ENCODE measurements around the gene IGF1. TPM values are rescaled to one million over a fixed set of nuclear protein-coding genes. Genes with fewer than 3 reads are reported as not detected.

Gene IGF1
- polyA plus RNA-seq, 1 of the 3 experiments (the other 2 are of a cell fraction): 0.07 TPM

DNA sequence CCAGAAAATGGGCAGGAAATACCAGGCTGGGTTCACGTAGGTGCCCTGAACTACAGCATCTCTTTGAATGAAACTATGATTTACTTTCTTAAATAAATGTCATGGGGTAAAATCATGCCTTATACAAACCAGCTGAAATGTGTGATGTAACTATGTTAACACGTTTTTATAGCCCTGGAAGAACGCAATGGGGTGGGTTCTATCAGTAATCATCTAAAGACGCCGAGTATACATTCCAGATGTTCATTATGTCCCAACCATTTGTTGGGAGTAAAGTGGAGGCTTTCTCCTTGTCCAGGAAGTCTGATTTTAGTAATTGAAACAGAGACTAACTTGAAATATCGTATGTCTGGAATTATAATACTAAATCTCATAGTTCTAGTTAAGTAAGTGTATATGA lies 16.2 kb upstream of the IGF1 start:
- ChIA-PET CTCF (interaction anchor here (2.4 kb wide), 1 partner anchor 12 kb away, joined by 11 read pairs; no protein-coding TSS in a partner anchor), POLR2A (no interaction called here)
- no peaks in the 10 kb centered on the region for H4K20me1 ChIP-seq (ENCODE audit: insufficient read depth)
- no peaks in the 10 kb centered on the region for H3K36me3 ChIP-seq (replicated peaks in 1 of 2; ENCODE audit: control insufficient read depth in 1 of 2, insufficient read depth in 2 of 2, low read length in 1 of 2)
- H3K4me1 ChIP-seq (ENCODE audit: control insufficient read depth in 1 of 2, insufficient read depth in 2 of 2, low read depth in 1 of 2, low read length in 1 of 2): no peaks in the 10 kb centered on the region
- no peaks in the 10 kb centered on the region for H3F3A ChIP-seq (replicated peaks; ENCODE audit: insufficient read depth)
- no peak overlapping the region for H3K4me3 ChIP-seq (ENCODE audit: low read depth in 2 of 2, low read length in 1 of 2)
- H2AFZ ChIP-seq (ENCODE audit: low read depth): no peak overlapping the region
- H3K27me3 ChIP-seq (ENCODE audit: insufficient read depth): no peaks in the 10 kb centered on the region
- H3K79me2 ChIP-seq (ENCODE audit: insufficient read depth): no peaks in the 10 kb centered on the region
- DNase-seq: no peak
- no peak for TF ChIP-seq MXI1 (IDR thresholded peaks at IDR 0.05; ENCODE audit: low read depth, low read length)
- TF ChIP-seq, protein P1, sequence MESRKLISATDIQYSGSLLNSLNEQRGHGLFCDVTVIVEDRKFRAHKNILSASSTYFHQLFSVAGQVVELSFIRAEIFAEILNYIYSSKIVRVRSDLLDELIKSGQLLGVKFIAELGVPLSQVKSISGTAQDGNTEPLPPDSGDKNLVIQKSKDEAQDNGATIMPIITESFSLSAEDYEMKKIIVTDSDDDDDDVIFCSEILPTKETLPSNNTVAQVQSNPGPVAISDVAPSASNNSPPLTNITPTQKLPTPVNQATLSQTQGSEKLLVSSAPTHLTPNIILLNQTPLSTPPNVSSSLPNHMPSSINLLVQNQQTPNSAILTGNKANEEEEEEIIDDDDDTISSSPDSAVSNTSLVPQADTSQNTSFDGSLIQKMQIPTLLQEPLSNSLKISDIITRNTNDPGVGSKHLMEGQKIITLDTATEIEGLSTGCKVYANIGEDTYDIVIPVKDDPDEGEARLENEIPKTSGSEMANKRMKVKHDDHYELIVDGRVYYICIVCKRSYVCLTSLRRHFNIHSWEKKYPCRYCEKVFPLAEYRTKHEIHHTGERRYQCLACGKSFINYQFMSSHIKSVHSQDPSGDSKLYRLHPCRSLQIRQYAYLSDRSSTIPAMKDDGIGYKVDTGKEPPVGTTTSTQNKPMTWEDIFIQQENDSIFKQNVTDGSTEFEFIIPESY (IDR thresholded peaks at IDR 0.05; ENCODE audit: borderline replicate concordance, low read depth): no peak
- TF ChIP-seq, protein P2, sequence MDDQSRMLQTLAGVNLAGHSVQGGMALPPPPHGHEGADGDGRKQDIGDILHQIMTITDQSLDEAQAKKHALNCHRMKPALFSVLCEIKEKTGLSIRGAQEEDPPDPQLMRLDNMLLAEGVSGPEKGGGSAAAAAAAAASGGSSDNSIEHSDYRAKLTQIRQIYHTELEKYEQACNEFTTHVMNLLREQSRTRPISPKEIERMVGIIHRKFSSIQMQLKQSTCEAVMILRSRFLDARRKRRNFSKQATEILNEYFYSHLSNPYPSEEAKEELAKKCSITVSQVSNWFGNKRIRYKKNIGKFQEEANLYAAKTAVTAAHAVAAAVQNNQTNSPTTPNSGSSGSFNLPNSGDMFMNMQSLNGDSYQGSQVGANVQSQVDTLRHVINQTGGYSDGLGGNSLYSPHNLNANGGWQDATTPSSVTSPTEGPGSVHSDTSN (IDR thresholded peaks at IDR 0.05): no peak
- TF ChIP-seq ELF1 (IDR thresholded peaks at IDR 0.05): no peak
- TF ChIP-seq NRF1 (IDR thresholded peaks at IDR 0.05; ENCODE audit: low read depth, low read length): no peak
- TF ChIP-seq, protein P3, sequence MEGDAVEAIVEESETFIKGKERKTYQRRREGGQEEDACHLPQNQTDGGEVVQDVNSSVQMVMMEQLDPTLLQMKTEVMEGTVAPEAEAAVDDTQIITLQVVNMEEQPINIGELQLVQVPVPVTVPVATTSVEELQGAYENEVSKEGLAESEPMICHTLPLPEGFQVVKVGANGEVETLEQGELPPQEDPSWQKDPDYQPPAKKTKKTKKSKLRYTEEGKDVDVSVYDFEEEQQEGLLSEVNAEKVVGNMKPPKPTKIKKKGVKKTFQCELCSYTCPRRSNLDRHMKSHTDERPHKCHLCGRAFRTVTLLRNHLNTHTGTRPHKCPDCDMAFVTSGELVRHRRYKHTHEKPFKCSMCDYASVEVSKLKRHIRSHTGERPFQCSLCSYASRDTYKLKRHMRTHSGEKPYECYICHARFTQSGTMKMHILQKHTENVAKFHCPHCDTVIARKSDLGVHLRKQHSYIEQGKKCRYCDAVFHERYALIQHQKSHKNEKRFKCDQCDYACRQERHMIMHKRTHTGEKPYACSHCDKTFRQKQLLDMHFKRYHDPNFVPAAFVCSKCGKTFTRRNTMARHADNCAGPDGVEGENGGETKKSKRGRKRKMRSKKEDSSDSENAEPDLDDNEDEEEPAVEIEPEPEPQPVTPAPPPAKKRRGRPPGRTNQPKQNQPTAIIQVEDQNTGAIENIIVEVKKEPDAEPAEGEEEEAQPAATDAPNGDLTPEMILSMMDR (IDR thresholded peaks at IDR 0.05): no peak
- TF ChIP-seq MEF2A (IDR thresholded peaks at IDR 0.05; ENCODE audit: borderline replicate concordance, low read depth): no peak
- no peak for TF ChIP-seq EP300 (IDR thresholded peaks at IDR 0.05; ENCODE audit: borderline replicate concordance in 1 of 2, low read depth in 1 of 2, low read length in 1 of 2)
- TF ChIP-seq POLR2AphosphoS5 (IDR thresholded peaks at IDR 0.05; ENCODE audit: low read depth, low read length): no peak
- no peak for TF ChIP-seq YY1 (IDR thresholded peaks at IDR 0.05; ENCODE audit: low read depth)
- no peak for TF ChIP-seq RXRA (IDR thresholded peaks at IDR 0.05; ENCODE audit: borderline replicate concordance, low read depth)
- TF ChIP-seq, protein P4, sequence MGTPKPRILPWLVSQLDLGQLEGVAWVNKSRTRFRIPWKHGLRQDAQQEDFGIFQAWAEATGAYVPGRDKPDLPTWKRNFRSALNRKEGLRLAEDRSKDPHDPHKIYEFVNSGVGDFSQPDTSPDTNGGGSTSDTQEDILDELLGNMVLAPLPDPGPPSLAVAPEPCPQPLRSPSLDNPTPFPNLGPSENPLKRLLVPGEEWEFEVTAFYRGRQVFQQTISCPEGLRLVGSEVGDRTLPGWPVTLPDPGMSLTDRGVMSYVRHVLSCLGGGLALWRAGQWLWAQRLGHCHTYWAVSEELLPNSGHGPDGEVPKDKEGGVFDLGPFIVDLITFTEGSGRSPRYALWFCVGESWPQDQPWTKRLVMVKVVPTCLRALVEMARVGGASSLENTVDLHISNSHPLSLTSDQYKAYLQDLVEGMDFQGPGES (IDR thresholded peaks at IDR 0.05; ENCODE audit: low read depth, low read length): no peak
- no peak for TF ChIP-seq TEAD4 (IDR thresholded peaks at IDR 0.05; ENCODE audit: borderline replicate concordance, insufficient read depth)
- no peak for TF ChIP-seq RCOR1 (IDR thresholded peaks at IDR 0.05; ENCODE audit: low read length)
- H3K9ac ChIP-seq: no peak overlapping the region
- no peak overlapping the region for H3K27ac ChIP-seq (ENCODE audit: low read depth in 2 of 2, low read length in 1 of 2)
- no peaks in the 10 kb centered on the region for H3K9me3 ChIP-seq
- H3K9me2 ChIP-seq: no peaks in the 10 kb centered on the region
- WGBS (ENCODE audit: low lambda C conversion rate): 13% methylated on average over 6 of the region's 6 CpGs
- H3K4me2 ChIP-seq: no peak overlapping the region

All from SK-N-SH (cell line).